HPDE6-E6E7 (cell line): ENCODE data around the gene DDX51.

Experiments used
- DNase-seq: peaks from one replicate; pipeline ENCODE4 v3.0.0; 2011; ENCODE audit warnings: missing footprints; ENCODE audit errors: extremely low spot score

The DDX51 gene

GRCh38 chr12:132144115-132144809 is at the start of gene DDX51, which contains the start of gene NOC4L:
TSS of gene DDX51 (minus strand) at chr12:132144319. CDS start at chr12:132144296, 23 bp downstream.
TSS of gene NOC4L (plus strand) at chr12:132144457. CDS start at chr12:132144489, 32 bp downstream.
- DNase-seq: peak; percentile 93

GRCh38 chr12:132191715-132192553 is 47.8 kb upstream of the DDX51 start:
- DNase-seq: no peak

- DNase-seq: no peak
Observed at GRCh38 chr12:132190834-132191500, 46.8 kb upstream of the DDX51 start.

GRCh38 chr12:132190012-132190755 is 46.1 kb upstream of the DDX51 start:
- peak; percentile 22 for DNase-seq

- peak; percentile 96 for DNase-seq
Observed at GRCh38 chr12:132189378-132190011, 45.4 kb upstream of the DDX51 start.

- no peak for DNase-seq
Observed at GRCh38 chr12:132188916-132189325, 44.8 kb upstream of the DDX51 start.

GRCh38 chr12:132188451-132188901 is 44.4 kb upstream of the DDX51 start:
- DNase-seq: no peak

GRCh38 chr12:132187646-132188450 is 43.7 kb upstream of the DDX51 start:
- no peak for DNase-seq

- no peak for DNase-seq
Observed at GRCh38 chr12:132186857-132187620, 42.9 kb upstream of the DDX51 start.

GRCh38 chr12:132186208-132186856 is 42.2 kb upstream of the DDX51 start:
- no peak for DNase-seq

GRCh38 chr12:132185705-132186104 is 41.6 kb upstream of the DDX51 start:
- no peak for DNase-seq

GRCh38 chr12:132182711-132183365 is 38.7 kb upstream of the DDX51 start:
- DNase-seq: no peak

- DNase-seq: no peak
Observed at GRCh38 chr12:132182206-132182710, 38.1 kb upstream of the DDX51 start.

GRCh38 chr12:132181570-132182200 is 37.6 kb upstream of the DDX51 start:
- no peak for DNase-seq

GRCh38 chr12:132180648-132181546 is 36.8 kb upstream of the DDX51 start:
- DNase-seq: no peak
